ENCODE measurements around the gene DDX31.

DNA sequence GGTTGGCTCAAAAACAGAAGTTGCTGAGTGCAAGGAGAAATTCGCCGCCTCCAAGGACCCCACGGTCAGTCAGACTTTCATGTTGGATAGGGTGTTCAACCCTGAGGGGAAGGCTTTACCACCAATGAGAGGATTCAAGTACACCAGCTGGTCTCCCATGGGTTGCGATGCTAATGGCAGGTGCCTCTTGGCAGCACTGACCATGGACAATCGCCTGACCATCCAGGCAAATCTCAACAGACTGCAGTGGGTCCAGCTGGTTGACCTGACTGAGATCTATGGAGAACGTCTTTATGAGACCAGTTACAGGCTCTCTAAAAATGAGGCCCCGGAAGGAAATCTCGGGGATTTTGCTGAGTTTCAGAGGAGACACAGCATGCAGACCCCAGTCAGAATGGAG lies 8.2 kb upstream of the DDX31 start:
- TF ChIP-seq POLR2A (IDR thresholded peaks at IDR 0.05): no peak
- TF ChIP-seq, protein P1, sequence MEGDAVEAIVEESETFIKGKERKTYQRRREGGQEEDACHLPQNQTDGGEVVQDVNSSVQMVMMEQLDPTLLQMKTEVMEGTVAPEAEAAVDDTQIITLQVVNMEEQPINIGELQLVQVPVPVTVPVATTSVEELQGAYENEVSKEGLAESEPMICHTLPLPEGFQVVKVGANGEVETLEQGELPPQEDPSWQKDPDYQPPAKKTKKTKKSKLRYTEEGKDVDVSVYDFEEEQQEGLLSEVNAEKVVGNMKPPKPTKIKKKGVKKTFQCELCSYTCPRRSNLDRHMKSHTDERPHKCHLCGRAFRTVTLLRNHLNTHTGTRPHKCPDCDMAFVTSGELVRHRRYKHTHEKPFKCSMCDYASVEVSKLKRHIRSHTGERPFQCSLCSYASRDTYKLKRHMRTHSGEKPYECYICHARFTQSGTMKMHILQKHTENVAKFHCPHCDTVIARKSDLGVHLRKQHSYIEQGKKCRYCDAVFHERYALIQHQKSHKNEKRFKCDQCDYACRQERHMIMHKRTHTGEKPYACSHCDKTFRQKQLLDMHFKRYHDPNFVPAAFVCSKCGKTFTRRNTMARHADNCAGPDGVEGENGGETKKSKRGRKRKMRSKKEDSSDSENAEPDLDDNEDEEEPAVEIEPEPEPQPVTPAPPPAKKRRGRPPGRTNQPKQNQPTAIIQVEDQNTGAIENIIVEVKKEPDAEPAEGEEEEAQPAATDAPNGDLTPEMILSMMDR (IDR thresholded peaks at IDR 0.05): no peak

Data from body of pancreas (tissue), 4 donors.